HepG2 (cell line): ENCODE results near the gene ADSS2. TPM values are rescaled to one million over a fixed set of nuclear protein-coding genes. Genes with fewer than 3 reads are reported as not detected.

Experiments
- ATAD3A ChIP-seq: sonication (generic); formaldehyde crosslinking; IDR thresholded peaks from 2 replicates; pipeline ENCODE4 v1.4.0; 2020; ENCODE audit warnings: missing genetic modification reagents
- CHCHD3 ChIP-seq: sonication (generic); formaldehyde crosslinking; IDR thresholded peaks from 2 replicates; pipeline ENCODE4 v1.8.0; 2022; ENCODE audit warnings: mild to moderate bottlenecking, missing genetic modification reagents, moderate library complexity
- HNF1B ChIP-seq: sonication (generic); formaldehyde crosslinking; IDR thresholded peaks from 2 replicates; pipeline ENCODE4 v1.5.1; 2020; ENCODE audit warnings: mild to moderate bottlenecking, moderate library complexity, missing genetic modification reagents
- IKZF1 ChIP-seq: fragments of 450-650 bp; IDR thresholded peaks from 2 replicates; pipeline ENCODE4 v1.7.1; 2016
- KAT7 ChIP-seq: IDR thresholded peaks from 2 replicates; pipeline ENCODE4 v1.6.1; 2018; ENCODE audit warnings: borderline replicate concordance, missing compliant biosample characterization
- KDM2A ChIP-seq: sonication (generic); formaldehyde crosslinking; IDR thresholded peaks from 2 replicates; pipeline ENCODE4 v1.4.0; 2020; ENCODE audit warnings: low read depth, missing genetic modification reagents, borderline replicate concordance
- KDM3A ChIP-seq: IDR thresholded peaks from 2 replicates; pipeline ENCODE4 v1.6.1; 2018; ENCODE audit warnings: low read depth, missing compliant biosample characterization
- MIER3 ChIP-seq: IDR thresholded peaks from 2 replicates; pipeline ENCODE4 v1.6.1; 2016; ENCODE audit warnings: missing compliant biosample characterization, borderline replicate concordance
- MTF2 ChIP-seq: sonication (generic); formaldehyde crosslinking; IDR thresholded peaks from 2 replicates; pipeline ENCODE4 v1.5.0; 2020; ENCODE audit warnings: missing genetic modification reagents, borderline replicate concordance
- NKX3-1 ChIP-seq: sonication (generic); formaldehyde crosslinking; IDR thresholded peaks from 2 replicates; pipeline ENCODE4 v1.5.0; 2020; ENCODE audit warnings: missing genetic modification reagents
- PHF21A ChIP-seq: sonication (generic); formaldehyde crosslinking; IDR thresholded peaks from 2 replicates; pipeline ENCODE4 v1.5.0; 2020; ENCODE audit warnings: mild to moderate bottlenecking, missing genetic modification reagents
- RORA ChIP-seq: sonication (generic); formaldehyde crosslinking; IDR thresholded peaks from 2 replicates; pipeline ENCODE4 v1.5.0; 2020; ENCODE audit warnings: mild to moderate bottlenecking, missing genetic modification reagents, moderate library complexity
- RXRB ChIP-seq: IDR thresholded peaks from 2 replicates; pipeline ENCODE4 v1.6.1; 2016; ENCODE audit warnings: borderline replicate concordance, missing genetic modification reagents, missing compliant biosample characterization
- SMC3 ChIP-seq: IDR thresholded peaks from 2 replicates; pipeline ENCODE4 v1.6.1; 2011; ENCODE audit warnings: low read length, improper control_type of control experiment
- TBL1XR1 ChIP-seq: fragments of 150-350 bp; IDR thresholded peaks from 2 replicates; pipeline ENCODE4 v1.6.1; 2014; ENCODE audit warnings: borderline replicate concordance, low read length; ENCODE audit not compliant: partially characterized antibody
- TBX3 ChIP-seq: fragments of 450-650 bp; IDR thresholded peaks from 2 replicates; pipeline ENCODE4 v1.6.1; 2017; ENCODE audit warnings: antibody characterized with exemption, mild to moderate bottlenecking, inconsistent platforms, borderline replicate concordance
- ZFYVE20 ChIP-seq: sonication (generic); formaldehyde crosslinking; IDR thresholded peaks from 2 replicates; pipeline ENCODE4 v1.8.0; 2023; ENCODE audit warnings: low read depth, mild to moderate bottlenecking, moderate library complexity, missing genetic modification reagents, borderline replicate concordance
- ZNF501 ChIP-seq: sonication (generic); formaldehyde crosslinking; IDR thresholded peaks from 2 replicates; pipeline ENCODE4 v1.5.1; 2020; ENCODE audit warnings: mild to moderate bottlenecking, moderate library complexity, missing genetic modification reagents
- ZNF691 ChIP-seq: sonication (generic); formaldehyde crosslinking; IDR thresholded peaks from 2 replicates; pipeline ENCODE4 v1.4.0; 2020; ENCODE audit warnings: missing genetic modification reagents, low read depth, mild to moderate bottlenecking, borderline replicate concordance
- ZNF713 ChIP-seq: sonication (generic); formaldehyde crosslinking; IDR thresholded peaks from 2 replicates; pipeline ENCODE4 v1.4.0; 2020; ENCODE audit warnings: mild to moderate bottlenecking, missing genetic modification reagents
- ZNF747 ChIP-seq: sonication (generic); formaldehyde crosslinking; IDR thresholded peaks from 2 replicates; pipeline ENCODE4 v1.8.1; 2023; ENCODE audit warnings: missing genetic modification reagents, mild to moderate bottlenecking, borderline replicate concordance
- ZNF768 ChIP-seq: sonication (generic); formaldehyde crosslinking; IDR thresholded peaks from 2 replicates; pipeline ENCODE4 v1.4.0; 2020; ENCODE audit warnings: missing genetic modification reagents
- ZNF780A ChIP-seq: sonication (generic); formaldehyde crosslinking; IDR thresholded peaks from 2 replicates; pipeline ENCODE4 v1.8.0; 2022; ENCODE audit warnings: mild to moderate bottlenecking, missing genetic modification reagents, moderate library complexity
- polyA plus RNA-seq, 8 experiments: library from polyadenylated mRNA; depleted of rRNA in 3 of 8; stranded (reverse) in 7 of 8; unstranded in 1 of 8; fragments of >200 nt; fragmentation: Illumina TruSeq in 4 of 8; extraction: Trizol in 4 of 8; gene quantifications; 2 replicates each; pipeline versions ENCODE4 v1.2.1 to v1.2.3, GENCODE V29; 2011 to 2016; ENCODE audit warnings: low read depth in 4 of 8, missing spikeins in 1 of 8, mixed read lengths in 1 of 8; ENCODE audit not compliant: insufficient read depth in 1 of 8
- total RNA-seq, 5 experiments: library from RNA; depleted of rRNA; stranded (reverse); fragments of >200 nt; fragmentation: Illumina TruSeq; extraction: Trizol; gene quantifications; 2 replicates each; pipeline ENCODE4 v1.2.3, GENCODE V29; 2016; ENCODE audit warnings: low read depth in 1 of 5
- TF ChIP-seq, protein P1 (sequence below): sonication (generic); formaldehyde crosslinking; conservative IDR thresholded peaks from 2 replicates; pipeline ENCODE4 v1.4.0; 2020; ENCODE audit warnings: missing genetic modification reagents
- TF ChIP-seq, protein P2 (sequence below): IDR thresholded peaks from 2 replicates; pipeline ENCODE4 v1.6.1; 2012; ENCODE audit warnings: inconsistent platforms
- TF ChIP-seq, protein P3 (sequence below): sonication (generic); formaldehyde crosslinking; IDR thresholded peaks from 2 replicates; pipeline ENCODE4 v1.5.0; 2020; ENCODE audit warnings: mild to moderate bottlenecking, missing genetic modification reagents

Gene ADSS2
- total and polyA plus RNA-seq, 2 of the 13 experiments (the other 11 are each of a cell fraction or from before 2014, with no cell fraction given): 15.1 to 43.4 TPM

- TF ChIP-seq KDM2A (CRISPR knock-in tag): peak; percentile 60
- peak; percentile 57 for TF ChIP-seq KAT7 (CRISPR knock-in tag)
- peak; percentile 54; the same call in 1 of the 2 replicates for TF ChIP-seq ZNF768 (CRISPR knock-in tag)
- TF ChIP-seq RXRB (CRISPR knock-in tag): 0 out of 2 replicates have a peak, but pooled peaks have one; percentile 8
- peak; percentile 80; the same call in 1 of the 2 replicates for TF ChIP-seq NKX3-1 (CRISPR knock-in tag)
- no peak for TF ChIP-seq KDM3A (CRISPR knock-in tag)
- TF ChIP-seq ZNF501 (CRISPR knock-in tag): peak; percentile 76
- TF ChIP-seq MIER3 (CRISPR knock-in tag): no peak
- TF ChIP-seq SMC3: no peak
- no peak for TF ChIP-seq IKZF1
- TF ChIP-seq PHF21A (CRISPR knock-in tag): no peak
- TF ChIP-seq ZNF713: no peak
- no peak for TF ChIP-seq RORA (CRISPR knock-in tag)
- TF ChIP-seq, protein P1, sequence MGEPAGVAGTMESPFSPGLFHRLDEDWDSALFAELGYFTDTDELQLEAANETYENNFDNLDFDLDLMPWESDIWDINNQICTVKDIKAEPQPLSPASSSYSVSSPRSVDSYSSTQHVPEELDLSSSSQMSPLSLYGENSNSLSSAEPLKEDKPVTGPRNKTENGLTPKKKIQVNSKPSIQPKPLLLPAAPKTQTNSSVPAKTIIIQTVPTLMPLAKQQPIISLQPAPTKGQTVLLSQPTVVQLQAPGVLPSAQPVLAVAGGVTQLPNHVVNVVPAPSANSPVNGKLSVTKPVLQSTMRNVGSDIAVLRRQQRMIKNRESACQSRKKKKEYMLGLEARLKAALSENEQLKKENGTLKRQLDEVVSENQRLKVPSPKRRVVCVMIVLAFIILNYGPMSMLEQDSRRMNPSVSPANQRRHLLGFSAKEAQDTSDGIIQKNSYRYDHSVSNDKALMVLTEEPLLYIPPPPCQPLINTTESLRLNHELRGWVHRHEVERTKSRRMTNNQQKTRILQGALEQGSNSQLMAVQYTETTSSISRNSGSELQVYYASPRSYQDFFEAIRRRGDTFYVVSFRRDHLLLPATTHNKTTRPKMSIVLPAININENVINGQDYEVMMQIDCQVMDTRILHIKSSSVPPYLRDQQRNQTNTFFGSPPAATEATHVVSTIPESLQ: peak; percentile 62; the same call in 1 of the 2 replicates
- no peak; the same call in 1 of the 2 replicates for TF ChIP-seq ZNF747 (CRISPR knock-in tag)
- peak; percentile 40; the same call in 1 of the 2 replicates for TF ChIP-seq ZNF691
- no peak for TF ChIP-seq TBL1XR1
- TF ChIP-seq ZNF780A: no peak
- peak; percentile 8 for TF ChIP-seq HNF1B (CRISPR knock-in tag)
- peak; percentile 55; the same call in 1 of the 2 replicates for TF ChIP-seq ZFYVE20 (CRISPR knock-in tag)
- TF ChIP-seq ATAD3A (CRISPR knock-in tag): no peak
- no peak for TF ChIP-seq TBX3
- peak; percentile 81; the same call in 1 of the 2 replicates for TF ChIP-seq MTF2 (CRISPR knock-in tag)
- TF ChIP-seq, protein P2, sequence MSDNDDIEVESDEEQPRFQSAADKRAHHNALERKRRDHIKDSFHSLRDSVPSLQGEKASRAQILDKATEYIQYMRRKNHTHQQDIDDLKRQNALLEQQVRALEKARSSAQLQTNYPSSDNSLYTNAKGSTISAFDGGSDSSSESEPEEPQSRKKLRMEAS: no peak
- peak; percentile 82; the same call in 1 of the 2 replicates for TF ChIP-seq CHCHD3
- TF ChIP-seq, protein P3, sequence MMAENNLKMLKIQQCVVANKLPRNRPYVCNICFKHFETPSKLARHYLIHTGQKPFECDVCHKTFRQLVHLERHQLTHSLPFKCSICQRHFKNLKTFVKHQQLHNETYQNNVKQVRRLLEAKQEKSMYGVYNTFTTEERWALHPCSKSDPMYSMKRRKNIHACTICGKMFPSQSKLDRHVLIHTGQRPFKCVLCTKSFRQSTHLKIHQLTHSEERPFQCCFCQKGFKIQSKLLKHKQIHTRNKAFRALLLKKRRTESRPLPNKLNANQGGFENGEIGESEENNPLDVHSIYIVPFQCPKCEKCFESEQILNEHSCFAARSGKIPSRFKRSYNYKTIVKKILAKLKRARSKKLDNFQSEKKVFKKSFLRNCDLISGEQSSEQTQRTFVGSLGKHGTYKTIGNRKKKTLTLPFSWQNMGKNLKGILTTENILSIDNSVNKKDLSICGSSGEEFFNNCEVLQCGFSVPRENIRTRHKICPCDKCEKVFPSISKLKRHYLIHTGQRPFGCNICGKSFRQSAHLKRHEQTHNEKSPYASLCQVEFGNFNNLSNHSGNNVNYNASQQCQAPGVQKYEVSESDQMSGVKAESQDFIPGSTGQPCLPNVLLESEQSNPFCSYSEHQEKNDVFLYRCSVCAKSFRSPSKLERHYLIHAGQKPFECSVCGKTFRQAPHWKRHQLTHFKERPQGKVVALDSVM (CRISPR knock-in tag): peak; percentile 9; the same call in 1 of the 2 replicates
These were observed at the start of gene ADSS2 (continued) for GRCh38 chr1:244451539-244451950.
